Fibroblast of the conjunctiva (primary cell): ENCODE data around the gene BICRA.
"Not testable (repeated sequence)": the region's sequence is repeated elsewhere in the genome, so short reads cannot be mapped to it uniquely, and the experiment has no call there.

Experiments used
- DNase-seq: peaks from one replicate; pipeline ENCODE4 v3.0.0-alpha.2; 2010; ENCODE audit warnings: low read depth

Gene BICRA

DNA sequence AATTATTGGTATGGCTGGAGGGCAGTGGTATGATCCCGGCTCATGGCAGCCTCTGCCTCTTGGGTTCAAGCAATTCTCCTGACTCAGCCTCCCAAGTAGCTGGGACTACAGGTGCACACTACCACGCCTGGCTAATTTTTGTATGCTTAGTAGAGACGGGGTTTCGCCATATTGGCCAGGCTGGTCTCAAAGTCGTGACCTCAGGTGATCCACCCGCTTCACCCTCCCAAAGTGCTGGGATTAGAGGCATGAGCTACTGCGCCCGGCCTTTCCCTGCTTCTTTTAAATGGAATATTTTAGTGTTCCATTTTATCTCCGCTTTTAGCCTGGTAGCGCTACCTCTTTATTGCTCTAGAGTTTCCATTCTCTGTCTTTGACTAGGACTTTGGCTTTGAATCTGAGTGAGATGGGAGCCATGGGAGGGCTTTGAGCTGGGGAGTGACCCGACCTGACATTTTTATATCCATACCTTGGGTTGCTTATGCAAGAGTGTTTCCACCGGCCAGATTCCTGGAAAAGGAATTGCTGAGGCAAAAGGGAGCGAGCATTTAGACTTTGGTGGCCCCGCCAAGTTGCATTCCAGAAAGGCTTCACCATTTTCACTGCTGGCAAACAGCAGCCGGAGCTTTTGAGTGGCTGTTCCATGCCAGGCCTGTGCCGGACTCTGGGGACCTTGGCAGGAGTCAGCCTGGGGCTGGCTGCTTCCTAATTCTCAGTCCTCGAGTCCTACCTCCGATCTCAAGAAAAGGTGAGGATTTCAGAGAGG, 22.9 kb downstream of the BICRA start:
- no peak for DNase-seq

DNA sequence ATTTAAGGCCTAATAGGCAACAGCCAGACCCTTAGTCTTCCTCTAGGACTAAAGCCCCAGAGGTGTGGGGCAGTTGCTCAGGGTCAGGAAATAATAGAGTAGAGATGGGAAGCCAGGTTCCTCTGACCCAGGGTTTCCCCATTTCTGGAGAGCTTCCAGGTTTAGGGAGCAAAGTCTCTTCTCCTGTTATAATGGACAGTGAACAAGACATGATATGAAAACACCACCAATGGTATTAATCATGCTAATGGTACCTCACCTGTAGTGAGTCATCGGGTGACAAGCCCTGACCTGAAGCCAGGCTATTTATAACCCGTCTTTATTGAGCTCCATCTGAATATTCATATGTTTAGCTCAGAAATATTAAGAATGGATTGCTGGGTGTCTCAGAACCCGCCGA, 24.6 kb downstream of the BICRA start:
- no peak for DNase-seq

DNA sequence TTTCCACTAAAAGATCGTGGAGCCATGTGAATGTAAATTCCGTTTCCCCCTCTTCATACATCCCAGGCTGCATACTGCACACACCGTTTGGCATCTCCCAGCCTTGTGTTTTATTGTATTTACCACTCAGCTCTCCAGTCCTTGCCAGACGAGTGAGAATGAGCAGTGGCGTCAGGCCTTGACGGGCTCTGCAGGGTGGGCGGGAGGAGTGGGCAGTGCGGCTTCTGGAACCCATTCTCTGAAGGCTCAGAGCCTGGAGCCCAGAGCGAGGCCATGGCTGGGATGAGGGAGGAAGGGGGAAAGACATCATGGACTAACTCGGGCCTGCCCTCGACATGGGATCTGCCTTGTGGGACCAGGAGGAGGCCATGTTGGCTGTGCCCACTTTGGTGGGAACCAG, 25.1 kb downstream of the BICRA start:
- no peak for DNase-seq

DNA sequence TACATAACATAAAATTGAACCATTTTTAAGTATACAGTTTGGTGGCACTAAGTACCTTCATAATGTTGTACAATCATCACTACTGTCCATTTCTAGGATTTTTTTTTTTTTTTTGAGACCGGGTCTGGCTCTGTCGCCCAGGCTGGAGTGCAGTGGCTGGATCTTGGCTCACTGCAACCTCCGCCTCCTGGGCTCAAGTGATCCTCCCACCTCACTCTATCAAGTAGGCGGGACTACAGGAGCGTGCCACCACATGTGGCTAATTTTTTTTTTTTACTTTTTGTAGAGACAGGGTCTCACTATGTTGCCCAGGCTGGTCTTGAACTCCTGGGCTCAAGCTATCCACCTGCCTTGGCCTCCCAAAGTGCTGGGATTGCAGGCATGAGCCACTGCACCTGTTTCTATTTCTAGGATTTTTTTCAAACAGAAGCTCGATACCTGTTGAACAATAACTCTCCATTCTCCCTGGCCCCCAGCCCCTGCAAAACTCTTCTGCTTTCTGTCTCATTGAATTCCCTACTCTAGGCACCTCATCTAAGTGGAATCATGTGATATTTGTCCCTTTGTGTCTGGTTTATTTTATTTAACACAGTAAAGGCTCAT, 26.3 kb downstream of the BICRA start:
- DNase-seq = not testable (repeated sequence)

DNA sequence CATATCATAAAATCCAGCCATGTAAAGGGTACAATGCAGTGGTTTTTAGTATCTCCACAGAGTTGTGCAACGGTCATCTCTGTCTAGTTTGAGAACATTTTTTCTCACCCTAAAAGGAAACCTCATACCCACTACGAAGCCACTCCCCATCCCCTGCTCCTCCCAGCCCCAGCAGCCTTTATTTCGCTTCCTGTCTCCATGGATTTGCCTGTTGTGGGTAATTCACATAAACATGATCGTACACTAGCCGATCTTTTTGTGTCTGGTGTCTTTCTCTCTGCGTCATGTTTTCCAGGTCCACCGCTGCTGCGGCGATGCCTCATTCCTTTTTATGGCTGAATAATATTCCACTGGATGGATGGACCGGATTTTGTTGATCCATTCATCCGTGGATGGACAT, 28.6 kb downstream of the BICRA start:
- peak; percentile 16 for DNase-seq

- DNase-seq = no peak
Measured at GRCh38 chr19:47641891-47642485, 33.1 kb downstream of the BICRA start.

- DNase-seq = no peak
Measured at GRCh38 chr19:47643281-47643680, 34.3 kb downstream of the BICRA start.

GRCh38 chr19:47644199-47644598, 35.3 kb downstream of the BICRA start:
- no peak for DNase-seq

DNA sequence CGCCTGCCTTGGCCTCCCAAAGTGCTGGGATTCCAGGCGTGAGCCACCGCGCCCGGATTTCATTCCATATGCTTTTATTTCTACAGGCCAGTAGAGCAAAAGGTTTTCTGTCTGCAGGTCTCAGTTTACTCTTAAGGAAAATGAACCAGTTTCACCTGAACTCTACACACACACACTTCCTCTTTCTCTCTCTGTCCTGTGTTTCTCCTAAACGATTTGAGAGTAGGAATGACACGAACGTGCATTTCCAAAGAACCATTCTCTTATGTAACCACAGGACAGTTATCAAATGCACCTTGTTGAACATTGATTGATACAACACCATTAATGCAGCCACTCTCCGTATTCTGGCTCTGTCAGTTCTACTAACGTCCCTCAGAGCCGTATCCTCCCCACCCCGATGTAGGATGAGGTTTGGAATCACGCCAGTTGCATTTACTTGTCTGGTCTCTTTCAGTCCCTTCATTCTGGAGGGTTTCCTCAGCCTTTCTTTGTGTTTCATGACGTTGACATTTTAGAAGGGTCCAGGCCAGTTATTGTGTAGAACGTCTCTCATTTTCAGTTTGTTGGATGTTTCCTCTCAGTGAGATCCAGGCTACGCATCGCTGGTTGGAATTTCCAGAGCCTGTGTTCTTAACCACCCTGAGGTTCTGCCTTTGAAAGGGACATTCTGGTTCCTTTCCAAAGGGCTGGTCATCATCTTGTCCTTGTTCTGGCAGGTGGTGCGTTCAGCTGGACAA, 36.0 kb downstream of the BICRA start:
- no peak for DNase-seq

DNA sequence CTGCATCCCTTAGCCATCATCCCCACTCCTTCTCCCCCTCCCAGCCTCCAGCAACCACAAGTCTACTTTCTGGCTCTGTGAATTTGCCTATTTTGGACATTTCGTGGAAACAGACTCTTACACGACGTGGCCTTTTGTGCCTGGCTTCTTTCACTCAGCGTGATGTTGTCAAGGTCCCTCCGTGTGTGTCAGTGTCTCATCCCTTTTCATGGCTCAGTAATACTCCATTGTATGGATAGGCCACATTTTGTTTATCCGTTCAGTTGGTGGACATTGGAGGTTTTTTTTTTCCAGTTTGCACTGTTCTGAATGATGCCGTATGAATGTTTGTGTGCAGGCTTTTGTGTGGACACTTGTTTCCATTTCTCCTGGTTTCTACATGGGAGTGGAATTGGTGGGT, 38.0 kb downstream of the BICRA start:
- DNase-seq = no peak

DNA sequence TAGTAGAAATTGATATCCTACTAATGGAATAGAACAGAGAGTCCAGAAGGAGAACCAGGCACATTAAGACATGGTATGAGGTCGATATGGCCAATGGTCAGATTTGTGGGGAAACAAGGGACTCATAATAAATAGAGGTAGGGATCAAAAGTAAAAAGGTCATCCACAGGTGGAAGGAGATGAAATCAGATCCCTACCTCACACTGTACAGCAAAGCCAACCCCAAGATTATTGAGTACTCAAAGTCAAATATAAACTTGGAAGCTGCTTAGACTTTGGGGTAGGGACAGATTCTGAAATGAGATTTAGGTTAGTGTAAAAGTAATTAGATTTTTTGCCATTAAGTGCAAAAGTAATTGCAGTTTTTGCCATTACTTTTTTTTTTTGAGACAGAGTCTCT, 40.7 kb downstream of the BICRA start:
- DNase-seq = no peak

DNA sequence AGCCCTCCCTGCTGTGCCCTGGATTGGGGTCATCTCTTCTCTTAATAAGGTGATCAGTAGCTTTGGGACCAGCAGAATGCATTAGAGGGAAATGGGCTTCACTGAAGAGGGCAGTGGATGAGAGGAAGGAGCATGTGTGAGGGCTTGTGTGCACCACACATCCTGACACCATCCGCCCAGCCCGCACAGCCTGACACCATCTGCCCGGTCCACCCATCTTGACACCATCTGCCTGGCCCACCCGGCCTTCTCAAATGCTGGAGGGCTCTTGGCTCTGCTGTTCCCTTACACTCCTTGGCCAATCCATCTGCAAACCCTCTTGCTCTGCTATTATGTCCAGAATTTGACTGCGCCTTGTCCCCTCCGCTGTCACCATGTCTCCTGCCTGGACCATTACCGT, 41.8 kb downstream of the BICRA start:
- no peak for DNase-seq

DNA sequence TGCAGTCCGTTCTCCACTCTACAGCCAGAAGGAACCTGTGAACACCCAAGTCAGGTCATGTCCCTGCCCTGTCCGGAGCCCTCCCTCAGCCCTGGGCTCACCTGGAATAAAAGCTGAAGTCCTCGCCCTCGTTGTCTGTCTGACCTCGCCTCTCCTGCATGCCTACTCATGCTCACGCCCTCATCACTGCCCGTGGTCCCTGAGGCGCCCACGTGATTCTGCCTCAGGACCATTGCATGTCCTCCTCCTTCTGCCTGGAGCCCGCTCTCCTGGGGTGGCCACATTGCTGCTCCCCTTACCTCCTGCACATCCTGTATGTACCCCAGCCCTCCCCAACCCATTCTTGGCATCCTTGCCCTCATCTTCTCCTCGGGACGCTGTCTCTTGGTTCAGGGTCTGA, 42.2 kb downstream of the BICRA start:
- DNase-seq = no peak

GRCh38 chr19:47651691-47652090, 42.8 kb downstream of the BICRA start:
- DNase-seq = no peak

- DNase-seq = no peak
Measured at GRCh38 chr19:47652285-47652684, 43.4 kb downstream of the BICRA start.

- no peak for DNase-seq
Measured at GRCh38 chr19:47653856-47654255, 44.9 kb downstream of the BICRA start.

GRCh38 chr19:47657719-47658118, 48.8 kb downstream of the BICRA start:
- DNase-seq = no peak

DNA sequence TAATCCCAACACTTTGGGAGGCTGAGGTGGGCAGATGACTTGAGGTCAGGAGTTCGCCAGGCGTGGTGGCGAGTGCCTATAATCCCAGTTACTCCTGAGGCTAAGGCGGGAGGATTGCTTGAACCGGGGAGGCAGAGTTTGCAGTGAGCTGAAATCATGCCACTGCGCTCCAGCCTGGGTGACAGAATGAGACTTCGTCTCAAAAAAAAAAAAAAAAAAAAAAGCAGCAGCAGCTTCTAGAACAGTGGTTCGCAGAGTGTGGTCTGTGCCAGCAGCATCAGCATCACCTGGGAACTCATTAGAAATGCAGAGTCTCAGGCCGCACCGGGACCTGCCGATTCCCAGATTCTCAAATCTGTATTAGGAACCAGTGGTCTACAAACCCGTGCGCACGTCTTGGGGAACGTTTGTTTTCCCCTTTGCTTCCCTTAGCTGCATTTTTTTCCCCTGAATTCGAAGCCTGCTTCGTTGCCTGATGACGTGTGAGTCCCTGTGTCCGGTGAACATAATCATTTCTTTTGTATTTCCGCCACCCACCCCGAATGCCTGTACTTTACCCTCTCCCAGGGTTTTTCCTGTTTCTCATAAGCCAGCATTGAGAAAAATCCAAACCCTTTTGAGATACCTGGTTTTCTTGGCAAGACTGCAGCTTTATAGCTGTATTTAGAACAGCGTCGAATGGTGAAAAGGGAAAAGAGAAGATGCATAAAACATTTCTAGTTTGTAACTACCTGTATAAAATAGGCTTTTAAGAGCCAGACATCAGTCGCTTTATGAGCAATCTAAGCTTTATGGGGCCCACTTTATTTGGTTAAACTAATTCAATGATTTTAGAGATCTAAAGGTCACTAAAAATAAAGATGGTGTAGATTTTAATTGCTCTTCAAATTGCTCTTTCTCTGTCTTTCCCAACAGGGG, 49.8 kb downstream of the BICRA start:
- DNase-seq = no peak

DNA sequence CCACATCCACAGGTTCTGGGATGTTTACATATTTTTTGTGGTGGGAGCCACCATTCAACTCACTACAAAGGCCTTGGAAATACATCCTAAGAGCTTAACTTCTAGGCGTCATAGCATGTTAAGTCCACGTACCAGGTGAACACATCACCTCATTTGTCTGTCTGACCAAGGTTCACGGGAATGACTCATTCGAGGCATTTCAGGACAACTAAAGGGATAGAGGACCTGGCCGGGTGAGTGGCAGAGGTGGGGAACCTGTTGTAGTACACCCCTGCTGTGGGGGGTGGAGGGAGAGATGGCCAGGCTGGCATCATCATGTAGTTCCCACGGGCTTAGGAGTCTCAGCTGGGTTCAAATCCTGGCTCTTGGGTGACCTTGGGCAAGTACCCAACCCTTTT, 51.5 kb downstream of the BICRA start:
- DNase-seq = no peak

GRCh38 chr19:47661161-47661560, 52.2 kb downstream of the BICRA start:
- DNase-seq = no peak

- DNase-seq = no peak
Measured at GRCh38 chr19:47661611-47662010, 52.7 kb downstream of the BICRA start.

DNA sequence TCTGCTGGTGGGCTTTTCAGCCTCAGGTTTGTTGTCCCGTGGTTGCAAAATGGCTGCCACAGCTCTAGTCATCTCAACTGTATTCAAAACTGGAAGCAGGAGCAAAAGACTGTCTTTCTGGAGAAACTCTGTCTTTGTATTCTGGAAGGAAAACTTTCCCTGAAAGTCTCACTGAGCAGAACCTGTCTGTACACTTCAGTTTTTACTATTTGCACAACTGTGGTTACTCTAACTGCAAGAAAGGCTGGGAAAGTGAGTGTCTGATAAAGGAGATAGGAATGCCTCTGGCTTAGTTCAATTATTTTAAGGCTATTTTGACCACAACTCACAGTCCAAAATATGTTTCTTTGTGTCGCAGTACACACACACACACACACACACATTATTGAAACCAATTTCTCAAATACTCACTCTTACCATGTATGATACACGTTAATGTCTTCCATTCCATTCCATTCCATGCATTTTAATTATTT, 54.5 kb downstream of the BICRA start:
- peak; percentile 82 for DNase-seq
